H1 (cell line): ENCODE measurements around the gene CCDC185. TPM values are rescaled to one million over a fixed set of nuclear protein-coding genes. Genes with fewer than 3 reads are reported as not detected.

Source experiments
- CTCF ChIP-seq, 3 experiments: IDR thresholded peaks; 1 replicate in 2 of 3; 2 replicates in 1 of 3; pipeline versions ENCODE4 v1.5.1 to v1.6.1; 2011; ENCODE audit warnings: low read length in 3 of 3, mild to moderate bottlenecking in 3 of 3, inconsistent platforms in 2 of 3, low read depth in 1 of 3, moderate library complexity in 1 of 3; ENCODE audit not compliant: insufficient read depth in 1 of 3; ENCODE audit errors: control extremely low read depth in 1 of 3
- GABPA ChIP-seq: IDR thresholded peaks from 2 replicates; pipeline ENCODE4 v1.6.1; 2011; ENCODE audit warnings: mild to moderate bottlenecking, low read length, moderate library complexity, borderline replicate concordance; ENCODE audit not compliant: insufficient read depth
- POLR2AphosphoS5 ChIP-seq: IDR thresholded peaks from 2 replicates; pipeline ENCODE4 v1.6.1; 2011; ENCODE audit warnings: low read depth, low read length
- polyA plus RNA-seq, 7 experiments: library from polyadenylated mRNA; depleted of rRNA in 3 of 7; stranded (reverse) in 5 of 7; unstranded in 2 of 7; fragments of >200 nt in 5 of 7; fragments of 200-250 nt in 2 of 7; gene quantifications; 1 replicate in 5 of 7; 2 replicates in 1 of 7; 4 replicates in 1 of 7; pipeline versions ENCODE4 v1.2.1 to v1.2.3, GENCODE V29; 2011 to 2013; ENCODE audit warnings: missing spikeins in 2 of 7, mixed read lengths in 2 of 7
- total RNA-seq: library from RNA; stranded (reverse); fragmentation: NEBNext Ultra II Directional; extraction: Animal tissue kit (Norgen Biotek cat#: 25700); gene quantifications from 2 replicates; pipeline ENCODE4 v1.2.1, GENCODE V29; 2021

Gene CCDC185
- total and polyA plus RNA-seq, 2 of the 8 experiments (the other 6 are each of a cell fraction or from before 2014, with no cell fraction given) = not detected

DNA sequence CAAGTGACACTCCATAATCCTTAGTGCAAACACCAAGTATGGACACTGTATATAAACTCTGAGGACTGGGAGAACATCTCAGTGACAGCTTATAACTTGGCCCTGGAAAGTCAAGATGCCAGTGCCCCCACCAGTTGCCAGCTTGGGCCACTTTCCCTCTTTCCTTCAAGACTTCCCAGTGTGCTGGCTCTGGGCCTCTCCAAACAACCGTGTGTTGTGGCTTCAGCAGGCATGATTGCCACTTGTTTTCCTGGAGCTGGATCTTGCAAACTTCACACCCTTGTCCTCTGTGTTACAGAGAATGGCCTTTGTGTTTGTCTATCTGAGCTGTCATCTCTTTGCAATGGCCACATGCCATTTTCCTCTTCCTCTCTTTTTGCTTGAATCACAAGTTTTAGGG is 37.0 kb downstream of the CCDC185 start (continued):
- no peak for TF ChIP-seq GABPA
- TF ChIP-seq POLR2AphosphoS5 = no peak
- no peak for TF ChIP-seq CTCF (IDR thresholded peaks at IDR 0.05; ENCODE audit: control extremely low read depth in 1 of 3, insufficient read depth in 1 of 3, low read depth in 1 of 3, low read length in 3 of 3)
